GM18498 (cell line): ENCODE results near the gene TEKT3.

ENCODE experiments used
- ATAC-seq: cut with Tn5 transposase; IDR thresholded peaks from one replicate; pipeline ENCODE4 v1.9.1; 2021; ENCODE audit warnings: mild to moderate bottlenecking, moderate library complexity; ENCODE audit not compliant: unreplicated experiment

Gene TEKT3

GRCh38 chr17:15350777-15351477 lies 9.5 kb upstream of the TEKT3 start:
- ATAC-seq = no peak

DNA sequence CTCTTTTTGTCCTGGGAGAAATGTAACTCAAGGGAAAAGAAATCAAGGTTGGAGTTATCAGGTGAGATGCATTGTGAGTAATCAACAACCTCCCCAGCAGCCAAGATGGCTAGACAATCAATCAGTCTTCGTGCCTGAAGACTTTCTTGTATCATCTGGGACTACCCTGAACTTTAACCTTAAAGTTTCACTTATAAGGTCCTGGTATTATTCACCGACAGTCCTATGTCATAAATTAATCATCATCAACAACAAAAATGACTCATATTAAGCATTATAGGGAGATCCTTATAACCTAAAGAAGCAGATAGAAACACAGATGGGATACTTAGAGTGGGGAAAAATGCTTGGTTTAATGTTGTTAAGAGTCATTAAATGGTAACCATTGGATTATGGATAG lies 7.7 kb upstream of the TEKT3 start:
- ATAC-seq = no peak

GRCh38 chr17:15348021-15348420 lies 6.6 kb upstream of the TEKT3 start:
- no peak for ATAC-seq

DNA sequence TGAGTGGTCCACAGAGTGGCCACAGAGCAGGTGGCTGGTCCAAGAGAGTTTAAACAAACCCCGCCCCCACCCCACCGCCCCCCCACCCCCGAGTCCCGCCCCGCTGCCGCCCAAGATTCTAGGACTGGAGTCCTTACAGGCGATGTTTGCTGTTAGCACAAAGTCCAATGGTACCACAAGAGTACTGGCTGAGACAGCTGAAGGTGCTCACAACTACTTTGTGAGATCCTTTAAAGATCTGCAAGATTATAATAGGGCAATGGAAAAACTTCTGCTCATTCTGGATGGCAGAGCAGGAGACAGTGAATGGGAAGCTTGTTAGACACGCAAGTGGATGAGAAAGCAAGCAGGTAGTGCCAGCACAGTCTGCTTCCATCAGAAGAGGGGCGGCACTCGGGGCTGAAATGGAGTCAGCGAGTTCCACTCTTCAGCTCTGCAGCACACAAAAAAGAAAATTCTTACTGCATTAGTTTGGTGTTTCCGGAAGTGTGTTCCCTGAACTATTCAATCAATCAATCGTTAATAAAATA lies 4.7 kb upstream of the TEKT3 start:
- no peak for ATAC-seq

DNA sequence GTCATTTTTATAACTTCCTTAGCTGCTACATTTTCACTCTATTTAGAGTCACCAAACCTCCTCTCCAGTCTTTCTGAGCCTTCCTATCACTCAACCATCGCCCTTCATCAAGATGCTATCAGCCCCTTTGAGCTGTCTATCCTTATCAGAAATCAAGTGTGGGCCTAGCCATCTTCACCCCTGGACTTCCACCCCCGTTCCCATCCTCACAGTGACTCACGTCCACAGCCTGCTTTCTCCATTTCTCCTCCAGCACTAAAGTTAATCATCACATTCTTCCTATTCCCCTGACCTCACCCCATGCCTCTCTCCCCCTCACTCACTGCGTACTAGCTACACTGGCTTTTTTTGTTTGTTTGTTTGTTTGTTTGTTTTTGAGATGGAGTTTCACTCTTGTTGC lies 2.4 kb upstream of the TEKT3 start:
- no peak for ATAC-seq

DNA sequence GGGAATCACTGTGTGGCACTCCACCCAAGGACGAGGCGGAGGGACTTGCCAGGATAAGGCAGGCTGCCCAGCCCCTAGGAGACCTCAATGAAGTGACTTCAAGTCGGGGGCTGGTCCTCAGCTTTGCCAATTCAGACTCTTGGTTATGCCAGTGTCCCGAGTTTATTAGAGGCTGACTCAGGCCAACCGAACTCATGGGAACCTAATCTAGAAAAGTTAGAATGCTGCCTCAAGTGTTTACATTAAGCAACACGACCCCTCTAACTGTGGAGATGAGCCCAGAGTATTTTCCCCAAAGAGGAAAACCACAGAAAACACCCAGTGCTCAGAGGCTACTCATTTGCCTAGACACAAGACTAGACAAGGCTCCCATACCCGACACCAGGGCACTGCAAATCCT lies 1.1 kb upstream of the TEKT3 start:
- ATAC-seq = no peak

DNA sequence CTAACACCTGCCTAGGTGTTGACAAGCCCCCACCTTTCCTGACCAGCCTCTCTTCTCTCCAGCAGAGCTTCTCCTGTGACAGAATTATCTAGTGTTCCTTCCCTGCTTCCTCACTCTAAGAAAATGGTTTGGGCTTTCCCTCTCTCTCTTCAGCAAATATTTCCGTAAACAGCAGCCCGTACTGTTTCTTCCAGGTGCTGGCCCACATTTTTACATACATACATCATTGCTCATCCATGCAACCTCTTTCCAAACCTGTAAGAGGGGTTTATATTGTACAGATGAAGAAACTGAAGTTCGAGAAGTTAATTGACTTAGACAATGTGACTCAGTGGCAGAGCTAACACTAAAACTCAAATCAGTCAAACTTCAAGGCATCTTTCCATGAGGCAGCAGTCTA lies 569 bp upstream of the TEKT3 start:
- no peak for ATAC-seq

- no peak for ATAC-seq
These were observed 431 bp downstream of the TEKT3 start for GRCh38 chr17:15340966-15341365.

DNA sequence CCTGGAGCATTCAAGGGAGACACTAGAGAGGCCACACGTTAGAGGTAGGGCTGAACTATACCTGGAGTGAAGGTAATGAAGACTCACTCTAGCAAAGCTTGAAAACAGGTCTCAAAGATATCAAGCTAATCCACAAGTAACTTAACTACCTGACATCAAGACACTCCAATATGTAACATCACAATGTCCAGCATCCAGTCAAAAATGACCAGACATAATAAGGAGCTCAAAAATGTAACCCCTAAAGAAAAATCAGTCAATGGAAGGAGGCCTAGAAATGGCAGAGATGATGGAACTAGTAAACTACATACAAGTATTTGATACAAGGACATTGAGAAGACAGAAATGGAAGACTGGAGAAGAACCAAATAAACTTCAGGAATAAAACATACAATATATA lies 6.0 kb downstream of the TEKT3 start:
- ATAC-seq = no peak

DNA sequence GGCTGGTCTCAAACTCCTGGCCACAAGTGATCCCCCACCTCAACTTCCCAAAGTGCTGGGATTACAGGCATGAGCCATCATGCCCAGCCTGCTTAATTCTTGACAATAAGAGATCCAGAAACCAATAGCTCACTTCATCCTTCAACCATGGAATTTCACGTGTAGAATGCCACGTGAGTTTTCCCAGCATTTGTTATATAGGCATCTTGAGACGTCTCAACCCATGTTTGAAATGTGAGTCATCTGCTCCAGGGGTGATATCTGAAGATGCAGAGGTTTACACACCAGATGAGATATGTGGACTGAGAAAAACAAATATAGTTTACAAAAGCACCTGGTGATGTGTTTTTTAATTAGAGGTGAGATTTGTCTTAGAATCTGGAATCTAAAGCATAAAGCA lies 7.1 kb downstream of the TEKT3 start:
- ATAC-seq = no peak

- no peak for ATAC-seq
These were observed 9.1 kb downstream of the TEKT3 start for GRCh38 chr17:15332338-15332737.

DNA sequence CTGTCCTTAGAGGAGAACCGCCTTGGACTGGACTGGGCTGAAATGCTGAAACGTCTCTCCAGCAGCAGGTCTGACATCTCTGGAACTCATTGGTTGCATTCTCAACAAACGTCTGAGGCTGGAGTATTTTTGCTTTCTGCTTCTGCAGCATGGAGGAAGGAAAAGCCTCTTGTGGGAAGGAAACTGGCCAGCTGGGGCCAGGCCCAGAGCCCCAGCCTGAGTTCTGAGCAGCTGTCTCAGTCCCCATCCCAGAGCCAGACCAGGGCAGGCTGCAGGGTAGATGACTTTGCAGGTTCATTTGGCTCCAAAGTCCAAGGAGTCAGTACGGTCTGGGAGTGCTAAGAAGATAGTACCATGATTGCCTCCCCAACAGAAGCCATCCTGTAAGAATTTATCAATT lies 18.3 kb downstream of the TEKT3 start:
- ATAC-seq = no peak

GRCh38 chr17:15321556-15322251 lies 19.7 kb downstream of the TEKT3 start:
- no peak for ATAC-seq

- ATAC-seq = no peak
These were observed 21.9 kb downstream of the TEKT3 start for GRCh38 chr17:15319452-15320010.

- ATAC-seq = no peak
These were observed 29.4 kb downstream of the TEKT3 start for GRCh38 chr17:15311996-15312395.

- no peak for ATAC-seq
These were observed 31.6 kb downstream of the TEKT3 start for GRCh38 chr17:15309793-15310192.

DNA sequence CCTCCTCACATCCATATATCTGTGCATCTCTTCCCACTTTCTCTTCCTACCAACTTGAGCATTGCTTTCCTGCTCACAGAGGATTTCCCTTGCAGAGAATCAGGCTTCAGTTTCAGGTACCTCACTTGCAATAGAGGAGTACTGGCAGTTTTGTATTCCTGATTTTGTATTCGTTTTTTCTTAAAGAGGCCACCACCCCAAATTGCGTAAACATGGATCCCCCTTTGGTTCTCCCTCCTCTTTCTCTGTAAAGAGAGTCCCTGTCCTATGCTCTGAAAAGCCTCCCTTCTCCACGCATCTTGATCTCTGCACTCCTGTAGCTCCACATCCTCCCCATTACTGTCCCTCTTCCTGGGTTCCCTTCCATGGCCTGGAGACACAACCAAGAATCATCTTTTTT lies 32.2 kb downstream of the TEKT3 start:
- no peak for ATAC-seq

GRCh38 chr17:15308758-15309157 lies 32.6 kb downstream of the TEKT3 start:
- no peak for ATAC-seq

- no peak for ATAC-seq
These were observed 33.7 kb downstream of the TEKT3 start for GRCh38 chr17:15307710-15308111.

GRCh38 chr17:15303851-15304250 lies 37.5 kb downstream of the TEKT3 start:
- ATAC-seq = no peak

DNA sequence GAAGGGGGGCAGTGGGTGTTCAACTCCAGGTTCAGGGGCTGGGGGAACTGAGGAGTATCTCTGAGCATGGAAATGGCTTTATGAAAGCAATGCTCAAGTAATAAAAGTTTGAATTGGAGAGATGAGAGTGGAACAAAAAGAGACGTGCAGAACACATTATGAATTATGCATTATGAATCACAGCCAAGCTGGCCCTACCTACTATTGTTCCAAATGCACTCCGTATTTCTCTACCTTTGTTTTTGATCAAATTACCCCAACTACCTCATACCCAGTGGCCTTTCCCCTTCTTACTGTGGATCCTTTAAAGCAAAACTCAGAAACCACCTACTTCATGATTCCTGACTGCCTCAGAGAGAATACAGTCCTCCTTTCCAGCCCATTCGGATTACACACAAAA lies 38.1 kb downstream of the TEKT3 start:
- ATAC-seq = no peak

- no peak for ATAC-seq
These were observed 39.6 kb downstream of the TEKT3 start for GRCh38 chr17:15301845-15302244.
